B cell (primary cell): ENCODE results near the gene CD59. TPM values are rescaled to one million over a fixed set of nuclear protein-coding genes. Genes with fewer than 3 reads are reported as not detected.
A peak's percentile ranks its signal among the peaks of the same experiment; 100 is the strongest.

Experiments used
- ATAC-seq: fragments of 200-7000 bp; cut with Tn5 transposase; one replicate; pipeline ENCODE4 v1.10.0; 2021; ENCODE audit warnings: low read depth, mild to moderate bottlenecking, moderate number of reproducible peaks, moderate library complexity
- CTCF ChIA-PET: fragments of 350-600 bp; sonication (Branson Sonifier 250); formaldehyde crosslinking; loops from one replicate; lab custom pipeline; 2021; ENCODE audit warnings: antibody characterized with exemption, inconsistent platforms; lab: Charles Lee
- POLR2A ChIA-PET: fragments of 350-600 bp; sonication (Branson Sonifier 250); formaldehyde crosslinking; loops from one replicate; lab custom pipeline; 2021; ENCODE audit warnings: antibody characterized with exemption; lab: Charles Lee
- DNase-seq: peaks from one replicate; pipeline ENCODE4 v3.0.0; 2013
- H2AFZ ChIP-seq: 2 replicates; pipeline ENCODE4 v1.6.1; 2012; ENCODE audit warnings: mild to moderate bottlenecking, low read depth, low read length; ENCODE audit not compliant: insufficient read depth, poor library complexity, severe bottlenecking
- H3K27ac ChIP-seq, 2 donors: 1 replicate in 1 of 2; 2 replicates in 1 of 2; pipeline ENCODE4 v1.5.1; 2012 to 2013; ENCODE audit warnings: low read length in 2 of 2, mild to moderate bottlenecking in 2 of 2, moderate library complexity in 1 of 2
- H3K27me3 ChIP-seq, 4 experiments: fragments of 200-600 bp in 1 of 4; sonication (generic) in 1 of 4; replicated peaks in 1 of 4; 1 replicate in 2 of 4; 2 replicates in 2 of 4; pipeline versions ENCODE4 v1.6.1 to v1.7.0; 2013 to 2016; ENCODE audit warnings: low read length in 3 of 4, mild to moderate bottlenecking in 2 of 4, mixed read lengths in 1 of 4, moderate library complexity in 1 of 4; ENCODE audit not compliant: insufficient read depth in 4 of 4, control insufficient read depth in 3 of 4; ENCODE audit errors: control extremely low read depth in 1 of 4
- H3K36me3 ChIP-seq, 2 experiments: replicated peaks in 1 of 2; 1 replicate in 1 of 2; 2 replicates in 1 of 2; pipeline versions ENCODE4 v1.6.1 to v1.7.1; 2013; ENCODE audit warnings: low read length in 1 of 2; ENCODE audit not compliant: insufficient read depth in 2 of 2, control insufficient read depth in 1 of 2; ENCODE audit errors: control extremely low read depth in 1 of 2, extremely low read depth in 1 of 2
- H3K4me1 ChIP-seq, 2 donors: fragments of 200-600 bp in 1 of 2; sonication (generic) in 1 of 2; 1 replicate in 1 of 2; 2 replicates in 1 of 2; pipeline versions ENCODE4 v1.5.1 to v1.6.1; 2013 to 2017; ENCODE audit warnings: low read length in 2 of 2; ENCODE audit not compliant: control insufficient read depth in 2 of 2, insufficient read depth in 2 of 2
- H3K4me2 ChIP-seq: replicated peaks from 2 replicates; pipeline ENCODE3; 2012; ENCODE audit warnings: mild to moderate bottlenecking, low read depth, low read length; ENCODE audit not compliant: poor library complexity, severe bottlenecking
- H3K4me3 ChIP-seq, 5 experiments: fragments of 200-600 bp in 1 of 5; sonication (generic) in 1 of 5; 1 replicate in 3 of 5; 2 replicates in 2 of 5; pipeline versions ENCODE4 v1.5.1 to v1.7.0; 2011 to 2016; ENCODE audit warnings: low read length in 4 of 5, mild to moderate bottlenecking in 4 of 5, low read depth in 2 of 5, control low read depth in 1 of 5, moderate library complexity in 1 of 5; ENCODE audit not compliant: insufficient read depth in 1 of 5; ENCODE audit errors: control extremely low read depth in 1 of 5, extremely low read depth in 1 of 5
- H3K79me2 ChIP-seq: fragments of 200-600 bp; sonication (generic); one replicate; pipeline ENCODE4 v1.6.0; 2016; ENCODE audit warnings: low read length; ENCODE audit not compliant: control insufficient read depth, insufficient read depth
- H3K9ac ChIP-seq: fragments of 200-600 bp; sonication (generic); 2 replicates; pipeline ENCODE4 v1.6.1; 2017; ENCODE audit warnings: mild to moderate bottlenecking, low read length, moderate library complexity
- H3K9me3 ChIP-seq, 3 donors: one replicate each; pipeline versions ENCODE4 v1.6.1 to v1.7.1; 2013; ENCODE audit warnings: low read length in 2 of 3; ENCODE audit not compliant: control insufficient read depth in 2 of 3, insufficient read depth in 1 of 3; ENCODE audit errors: control extremely low read depth in 1 of 3
- H4K20me1 ChIP-seq: 2 replicates; pipeline ENCODE4 v1.6.0; 2012; ENCODE audit warnings: mild to moderate bottlenecking, low read length; ENCODE audit not compliant: insufficient read depth, control insufficient read depth, poor library complexity, severe bottlenecking
- H3K27ac Mint-ChIP-seq: one replicate; pipeline ENCODE4 v1.8.0; 2021; ENCODE audit warnings: mixed read lengths
- H3K27me3 Mint-ChIP-seq: one replicate; pipeline ENCODE4 v1.8.0; 2021; ENCODE audit warnings: mixed read lengths
- H3K4me1 Mint-ChIP-seq: one replicate; pipeline ENCODE4 v1.8.0; 2021; ENCODE audit warnings: mixed read lengths
- H3K4me3 Mint-ChIP-seq: one replicate; pipeline ENCODE4 v1.8.0; 2021; ENCODE audit warnings: mixed read lengths
- H3K9me3 Mint-ChIP-seq: one replicate; pipeline ENCODE4 v1.8.0; 2022; ENCODE audit warnings: mixed read lengths; ENCODE audit not compliant: insufficient read depth
- CTCF ChIP-seq: fragments of 200-600 bp; IDR thresholded peaks from one replicate; pipeline ENCODE4 v1.8.0; 2022; ENCODE audit warnings: antibody characterized with exemption, mild to moderate bottlenecking
- EZH2 ChIP-seq: IDR thresholded peaks from 2 replicates; pipeline ENCODE4 v1.6.1; 2012; ENCODE audit warnings: borderline replicate concordance, low read depth, mild to moderate bottlenecking, moderate library complexity, low read length; ENCODE audit not compliant: insufficient read depth, poor library complexity, severe bottlenecking
- WGBS: methylation state at CpG from one replicate; pipeline ENCODE4 v1.1.5; 2013; ENCODE audit warnings: missing lambda C conversion rate; ENCODE audit not compliant: insufficient coverage; 5-methylcytosine and 5-hydroxymethylcytosine counted together
- intact Hi-C: fragments of 100-400 bp; cut with micrococcal nuclease; formaldehyde crosslinking; loops from one replicate; pipeline ENCODE4 v1.10.0; 2022
- polyA plus RNA-seq: library from polyadenylated mRNA; depleted of rRNA; stranded (reverse); fragments of >200 nt; gene quantifications from 2 replicates; pipeline ENCODE4 v1.2.3, GENCODE V29; 2012
- total RNA-seq, 2 donors: library from RNA; stranded (reverse); fragments of 120-200 nt in 1 of 2; gene quantifications; 1 replicate in 1 of 2; 2 replicates in 1 of 2; pipeline versions ENCODE4 v1.2.3 to v1.2.4, GENCODE V29; 2013 to 2022

CD59 gene
- total and polyA plus RNA-seq, 2 donors (not counting 1 experiment from before 2014, with no cell fraction given), result 10.9 to 41.3 TPM

GRCh38 chr11:33700502-33701271, 35.5 kb downstream of the CD59 start, which contains the start of gene C11orf91:
Gene C11orf91 (minus strand): TSS chr11:33700826. CDS start chr11:33700740, 86 bp downstream.
- Mint-ChIP-seq H3K27ac (peak within 1 kb of the TSS; percentile 57), H3K27me3 (peaks cover 5% of the 10 kb centered on the region), H3K9me3 (no peaks in the 10 kb centered on the region), H3K4me3 (peak within 1 kb of the TSS; percentile 93), H3K4me1 (peaks cover 17% of the 10 kb centered on the region)
- Histone ChIP-seq H3K9me3 (peaks cover 0 to 4% (median 0%) of the 10 kb centered on the region in 3 donors), H4K20me1 (no peaks in the 10 kb centered on the region), H3K27ac (no peak within 1 kb of the TSS), H2AFZ (peak within 1 kb of the TSS; percentile 71), H3K27me3 (peaks cover 0 to 14% (median 3%) of the 10 kb centered on the region in 4 experiments), H3K36me3 (no peaks in the 10 kb centered on the region), H3K4me1 (peaks cover 6 to 16% of the 10 kb centered on the region in 2 donors), H3K4me3 (peak within 1 kb of the TSS; percentile 53 to 74 (median 60)), H3K79me2 (no peaks in the 10 kb centered on the region), H3K4me2 (peak within 1 kb of the TSS; percentile 84), H3K9ac (peak within 1 kb of the TSS; percentile 64)
- peak; percentile 97 for DNase-seq
- intact Hi-C loops, result loop anchor here (1.0 to 2.0 kb wide), 7 partner anchors 36 to 662 kb away; partner anchors contain the start of genes CD59, CSTF3, FBXO3 and HIPK3
- ChIA-PET POLR2A (interaction anchor here (1.3 kb wide), 1 partner anchor 74 kb away, joined by 3 read pairs; the partner anchor contains the start of gene FBXO3), CTCF (interaction anchor here (1.0 to 1.6 kb wide), 2 partner anchors 42 kb away, joined by 6 to 7 read pairs; no protein-coding TSS in a partner anchor)
- ATAC-seq, result peak; percentile 99
- TF ChIP-seq CTCF (no peak), EZH2 (no peak)
- WGBS, result under 1% methylated on average over 65 of the region's 72 CpGs
